Left renal cortex interstitium (tissue), 4 donors: ENCODE data around the gene PLSCR4. TPM values are rescaled to one million over a fixed set of nuclear protein-coding genes. Genes with fewer than 3 reads are reported as not detected.

Experiments used
- DNase-seq, 4 donors: peaks; one replicate each; pipeline ENCODE4 v3.0.0-alpha.2; 2013; ENCODE audit warnings: low read depth in 4 of 4, low spot score in 2 of 4, missing footprints in 1 of 4
- polyA plus RNA-seq, 4 donors: library from polyadenylated mRNA; unstranded; fragments of 120-200 nt; gene quantifications; one replicate each; pipeline ENCODE4 v1.2.1, GENCODE V29; 2013; ENCODE audit not compliant: insufficient read length in 4 of 4

The PLSCR4 gene
- polyA plus RNA-seq, 4 donors = 18.0 to 20.0 (median 18.1) TPM

GRCh38 chr3:146196789-146197188 is 54.1 kb downstream of the PLSCR4 start:
- DNase-seq = no peak

- no peak for DNase-seq
These were observed 55.3 kb downstream of the PLSCR4 start for GRCh38 chr3:146195605-146196004.

DNA sequence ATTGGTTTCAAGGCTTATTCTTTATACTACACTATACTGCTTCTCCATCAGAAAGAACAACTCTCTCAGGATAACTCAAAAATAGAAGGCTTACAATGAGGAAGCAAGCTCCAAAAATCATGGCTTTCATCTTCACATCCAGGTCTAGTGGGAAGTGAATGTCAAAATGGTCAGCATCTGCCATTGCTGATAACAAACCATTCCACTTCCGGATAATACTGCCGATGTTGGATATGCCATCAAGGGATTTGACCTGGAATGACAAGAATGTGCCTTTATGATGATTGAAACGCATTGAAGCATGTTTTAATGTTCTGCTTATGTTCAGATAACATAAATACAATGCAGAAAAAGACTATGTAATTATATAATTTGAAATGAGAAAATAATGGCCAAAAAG is 55.9 kb downstream of the PLSCR4 start:
- DNase-seq = no peak

GRCh38 chr3:146191051-146191450 is 59.9 kb downstream of the PLSCR4 start:
- DNase-seq = no peak

DNA sequence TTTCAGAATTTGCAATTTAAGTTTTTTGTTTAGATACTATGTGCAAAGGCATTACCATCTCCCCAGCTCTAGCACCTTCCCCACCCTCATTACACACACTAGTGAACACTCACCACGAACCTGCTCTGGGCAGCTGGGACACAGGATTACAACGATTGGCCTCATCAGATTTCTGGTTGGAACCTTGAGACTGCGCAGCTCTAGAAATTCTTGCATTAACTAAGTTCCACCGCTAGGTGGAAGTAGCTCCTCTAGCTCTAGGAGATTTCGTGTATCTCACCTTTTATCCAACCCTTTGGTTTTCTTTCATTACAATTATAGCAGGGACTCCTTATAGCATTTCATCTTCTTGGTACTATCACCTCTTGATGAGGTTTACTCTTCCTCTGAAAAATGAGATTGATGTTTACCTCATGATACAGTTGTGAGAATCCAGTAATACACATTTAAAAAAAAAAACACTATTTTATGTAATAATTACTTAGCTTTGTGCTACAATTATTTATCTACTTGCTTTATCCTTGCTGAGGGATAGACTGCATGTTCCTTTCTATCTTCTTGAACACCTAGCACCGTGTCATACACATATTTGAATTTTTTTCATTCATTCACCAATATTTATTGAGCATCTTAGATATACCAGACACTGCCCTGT is 61.3 kb downstream of the PLSCR4 start:
- DNase-seq = no peak

GRCh38 chr3:146187334-146187950 is 63.5 kb downstream of the PLSCR4 start:
- no peak for DNase-seq

- DNase-seq = no peak
These were observed 66.5 kb downstream of the PLSCR4 start for GRCh38 chr3:146184241-146185015.

DNA sequence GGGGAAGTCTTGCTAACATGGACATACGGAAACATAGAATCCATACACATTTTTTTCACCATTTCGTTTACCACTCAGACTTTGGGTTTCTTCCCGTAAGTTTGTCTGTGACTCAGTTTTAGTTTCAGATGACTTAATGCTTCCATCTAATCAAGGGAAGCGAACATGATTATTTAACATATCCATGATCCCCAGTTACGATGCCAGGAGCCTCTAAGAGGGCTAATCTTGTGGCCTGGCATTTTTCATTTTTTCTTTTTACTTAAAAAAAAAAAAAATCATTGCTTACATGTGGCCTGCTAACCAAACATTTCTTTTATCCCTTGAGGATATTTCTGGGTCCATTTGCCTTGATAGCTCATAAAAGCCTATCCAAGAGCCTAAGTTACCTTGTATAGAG is 69.7 kb downstream of the PLSCR4 start:
- DNase-seq = no peak

GRCh38 chr3:146180376-146180775 is 70.5 kb downstream of the PLSCR4 start:
- no peak for DNase-seq

DNA sequence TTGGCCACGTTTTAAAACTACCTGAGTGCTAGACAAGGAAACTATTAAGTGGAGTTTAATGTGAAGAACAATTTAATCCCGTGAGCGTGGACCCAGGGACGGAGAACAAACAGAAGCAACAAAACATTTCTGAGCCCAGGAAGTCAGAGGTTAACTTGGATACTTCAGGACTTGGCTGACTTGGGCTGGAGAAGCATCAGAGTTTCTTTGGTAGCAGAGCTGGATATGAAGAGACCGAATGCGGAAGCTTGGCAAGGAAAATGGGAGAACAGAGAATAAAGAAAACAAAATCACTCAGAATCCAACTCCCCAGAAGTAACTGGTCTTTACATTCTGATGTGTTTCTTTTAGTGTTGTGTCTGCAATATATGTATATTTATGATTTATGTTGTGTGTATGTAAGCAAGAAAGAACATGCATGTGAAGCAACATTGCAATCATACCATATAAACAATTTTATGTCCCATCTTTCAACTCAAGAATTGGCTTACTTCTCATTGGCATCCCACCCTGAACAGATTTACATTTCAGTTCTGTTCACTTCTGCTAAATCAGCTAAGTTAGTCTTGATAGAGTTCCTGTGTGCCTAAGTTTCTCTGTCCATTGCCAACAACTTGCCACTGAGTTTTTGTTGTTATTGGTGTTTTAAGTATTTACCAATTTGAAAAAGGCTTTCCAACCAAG is 72.8 kb downstream of the PLSCR4 start:
- DNase-seq = no peak

GRCh38 chr3:146177519-146177918 is 73.4 kb downstream of the PLSCR4 start:
- no peak for DNase-seq

DNA sequence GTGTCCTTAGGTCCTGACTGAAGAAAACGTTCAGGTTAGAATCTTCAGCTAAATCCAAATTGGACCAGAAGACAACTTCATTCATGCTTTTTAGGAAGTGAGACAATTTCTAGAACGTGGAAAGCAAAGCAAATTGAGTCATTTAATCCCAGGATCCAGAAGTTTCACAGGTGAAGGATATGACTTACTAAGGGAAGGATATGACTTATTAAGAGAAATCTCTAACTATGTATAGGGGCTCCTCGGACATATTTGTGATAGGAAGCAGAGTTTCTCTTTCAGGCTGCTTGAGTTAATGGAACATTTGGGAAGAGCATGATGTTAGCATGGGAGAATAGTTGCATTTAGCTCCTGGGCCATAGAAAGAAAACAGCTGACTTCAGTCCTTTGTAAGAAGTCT is 73.8 kb downstream of the PLSCR4 start:
- no peak for DNase-seq

DNA sequence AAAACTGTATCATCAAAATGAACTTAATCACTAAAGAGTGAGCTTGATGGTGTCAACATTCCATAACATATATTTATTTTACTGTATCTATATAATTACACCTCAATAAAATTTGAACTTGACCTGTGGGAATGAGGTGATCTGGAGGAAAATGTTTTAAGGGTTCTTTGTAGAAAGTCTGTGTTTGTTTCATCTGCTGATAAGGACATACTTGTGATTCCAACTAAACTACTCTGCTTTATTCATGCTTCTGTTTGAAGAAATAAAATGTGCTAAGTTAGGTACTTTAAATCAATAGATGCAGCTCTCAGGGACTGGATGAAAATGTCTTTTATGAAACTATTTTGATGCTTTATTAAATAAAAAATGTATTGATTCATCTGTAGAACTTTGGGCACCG is 78.3 kb downstream of the PLSCR4 start:
- no peak for DNase-seq

- DNase-seq = no peak
These were observed 80.3 kb downstream of the PLSCR4 start for GRCh38 chr3:146170591-146170990.

DNA sequence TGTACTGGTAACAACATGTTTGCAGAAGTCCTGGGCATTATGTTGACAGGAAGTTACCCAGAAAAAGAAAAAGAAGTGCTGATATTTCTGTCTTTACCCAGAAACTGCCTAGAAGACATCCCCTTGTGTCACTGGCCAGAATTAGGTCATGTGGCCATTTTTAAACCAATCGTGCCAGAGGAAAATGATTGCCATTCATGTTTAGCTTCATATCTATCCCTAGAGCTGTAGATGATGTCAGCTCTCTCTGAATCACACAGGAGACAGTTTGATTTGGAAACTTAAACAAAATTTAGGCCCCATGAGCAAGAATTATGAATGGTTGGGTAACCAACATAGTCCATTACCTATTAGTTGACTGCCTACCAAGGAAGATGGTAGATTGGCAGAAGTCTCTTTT is 81.0 kb downstream of the PLSCR4 start:
- no peak for DNase-seq

GRCh38 chr3:146166826-146167225 is 84.1 kb downstream of the PLSCR4 start:
- DNase-seq = no peak

DNA sequence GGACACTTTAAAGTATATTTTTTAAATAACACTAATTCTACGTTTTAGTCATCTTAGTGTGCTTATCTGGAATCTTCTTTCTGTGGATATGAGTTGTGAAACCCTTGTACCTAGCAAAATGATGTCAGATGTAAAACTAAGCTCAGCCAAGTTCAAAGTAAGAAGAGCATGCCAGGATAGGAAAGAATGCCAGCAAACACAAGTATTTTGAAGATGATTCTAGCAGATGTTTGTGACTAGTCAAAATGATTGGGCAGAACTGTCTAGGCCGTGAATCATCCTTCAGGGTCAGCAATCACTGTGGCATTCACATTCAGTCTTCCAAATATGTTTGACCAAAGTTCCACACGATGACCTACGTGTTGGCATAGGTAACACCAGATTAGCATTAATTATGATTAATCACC is 84.5 kb downstream of the PLSCR4 start:
- DNase-seq = no peak

DNA sequence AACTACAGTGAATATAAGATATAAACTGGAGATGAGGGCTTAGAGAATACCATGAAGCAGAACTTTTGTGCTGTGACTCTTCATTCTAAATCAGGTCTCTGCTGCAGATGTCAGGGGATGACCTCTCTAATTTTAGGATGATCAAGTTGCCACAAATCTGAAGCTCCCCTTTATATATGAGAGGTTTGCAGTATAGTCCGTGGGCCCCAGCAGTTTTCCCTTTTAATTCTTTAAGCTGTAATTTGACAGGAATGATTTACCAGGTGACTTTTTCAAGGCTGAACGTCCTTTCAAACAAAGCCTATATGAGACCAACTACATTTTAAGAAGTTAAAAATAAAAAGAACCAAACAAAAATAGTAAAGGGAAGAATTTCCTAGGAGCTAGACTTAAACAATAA is 85.0 kb downstream of the PLSCR4 start:
- no peak for DNase-seq

DNA sequence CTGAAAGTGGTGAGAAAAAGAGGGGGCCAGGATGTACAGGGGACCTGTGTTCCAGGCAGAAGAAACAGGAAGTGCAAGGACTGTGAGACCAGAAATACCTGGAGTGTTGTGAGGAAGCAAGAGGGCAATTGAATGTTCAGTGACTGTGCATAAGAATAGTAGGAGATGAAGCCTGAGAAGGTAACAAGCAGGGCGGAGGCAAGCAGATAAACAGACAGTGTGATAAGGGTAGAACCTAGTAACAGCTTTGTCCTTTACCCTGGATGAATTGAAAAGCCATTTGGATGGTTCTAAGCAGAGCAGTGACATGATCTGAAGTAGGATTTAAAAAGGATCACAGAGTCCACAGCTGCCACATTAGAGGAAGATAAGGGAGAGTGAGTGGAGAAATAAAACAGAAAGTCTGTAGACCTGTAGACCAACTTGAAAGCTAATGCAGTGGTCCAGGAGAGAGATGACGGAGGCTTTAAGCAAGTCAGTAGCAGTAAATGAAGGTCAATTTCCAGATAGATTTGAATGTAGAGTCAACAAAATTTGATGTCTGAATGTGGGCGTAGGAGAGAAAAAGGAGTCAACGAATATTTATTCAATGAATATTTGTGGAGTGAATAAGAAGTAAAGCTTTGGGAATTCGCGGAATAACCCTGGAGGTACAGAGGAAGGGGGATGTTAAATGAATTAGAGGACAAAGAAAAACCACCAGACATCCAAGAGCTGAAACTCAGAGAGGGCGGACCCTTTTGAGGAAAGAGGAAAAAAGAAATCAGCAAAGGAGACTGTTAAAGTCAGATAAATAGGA is 85.7 kb downstream of the PLSCR4 start:
- DNase-seq = no peak

GRCh38 chr3:146164506-146164905 is 86.4 kb downstream of the PLSCR4 start:
- no peak for DNase-seq

DNA sequence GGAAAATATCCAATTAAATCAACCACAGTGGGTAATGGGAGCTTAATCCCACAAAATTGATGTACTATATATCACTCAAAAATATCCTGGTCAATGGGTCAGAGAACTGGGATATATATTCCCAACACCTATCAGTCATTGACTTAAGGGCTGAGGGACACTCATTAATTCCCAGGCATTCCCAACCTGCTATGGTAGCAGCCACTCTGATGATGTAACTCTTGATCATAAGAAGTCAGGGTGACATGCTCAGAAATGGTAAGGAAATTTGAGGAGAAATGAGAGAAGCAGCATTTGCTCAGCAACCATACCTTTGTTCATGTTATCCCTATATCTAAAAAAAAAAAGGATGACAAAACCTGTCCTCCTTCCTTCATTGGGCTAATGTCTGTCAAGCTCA is 86.8 kb downstream of the PLSCR4 start:
- no peak for DNase-seq
